Loucy (cell line): Measurements from ENCODE around the gene VWF.

Experiments
- H2AFZ ChIP-seq: fragments of 200-600 bp; sonication (generic); 2 replicates; pipeline ENCODE4 v1.6.0; 2016; ENCODE audit warnings: antibody characterized with exemption, mild to moderate bottlenecking, low read length, moderate library complexity
- H3F3A ChIP-seq: fragments of 200-600 bp; 2 replicates; pipeline ENCODE4 v1.6.0; 2016; ENCODE audit warnings: antibody characterized with exemption, low read depth, mild to moderate bottlenecking
- H3K27me3 ChIP-seq: fragments of 200-600 bp; sonication (generic); 2 replicates; pipeline ENCODE4 v1.6.1; 2014; ENCODE audit warnings: low read length, mild to moderate bottlenecking; ENCODE audit not compliant: insufficient read depth, poor library complexity, severe bottlenecking
- H3K36me3 ChIP-seq: fragments of 200-600 bp; sonication (generic); 2 replicates; pipeline ENCODE4 v1.6.1; 2016; ENCODE audit warnings: low read length; ENCODE audit not compliant: insufficient read depth
- H3K4me1 ChIP-seq: fragments of 200-600 bp; sonication (generic); 2 replicates; pipeline ENCODE4 v1.5.1; 2014; ENCODE audit warnings: low read length, mild to moderate bottlenecking; ENCODE audit not compliant: insufficient read depth, poor library complexity, severe bottlenecking
- H3K4me2 ChIP-seq: fragments of 200-600 bp; sonication (generic); 2 replicates; pipeline ENCODE4 v1.6.0; 2014; ENCODE audit warnings: antibody characterized with exemption, low read length, low read depth, mild to moderate bottlenecking; ENCODE audit not compliant: poor library complexity, severe bottlenecking
- H3K4me3 ChIP-seq: fragments of 200-600 bp; sonication (generic); 2 replicates; pipeline ENCODE4 v1.5.1; 2014; ENCODE audit warnings: low read length, mild to moderate bottlenecking, mixed read lengths; ENCODE audit not compliant: poor library complexity, severe bottlenecking
- H3K79me2 ChIP-seq: fragments of 200-600 bp; sonication (generic); 2 replicates; pipeline ENCODE4 v1.6.1; 2014; ENCODE audit warnings: low read length; ENCODE audit not compliant: insufficient read depth
- H3K9ac ChIP-seq: fragments of 200-600 bp; sonication (generic); 2 replicates; pipeline ENCODE4 v1.6.0; 2014; ENCODE audit warnings: mild to moderate bottlenecking, low read depth, low read length, moderate library complexity; ENCODE audit not compliant: poor library complexity, severe bottlenecking
- H3K9me2 ChIP-seq: fragments of 200-600 bp; sonication (generic); replicated peaks from 2 replicates; pipeline ENCODE4 v1.6.1; 2016; ENCODE audit warnings: low read depth, low read length, mixed read lengths
- H3K9me3 ChIP-seq: fragments of 200-600 bp; sonication (generic); 2 replicates; pipeline ENCODE4 v1.6.1; 2014; ENCODE audit warnings: mild to moderate bottlenecking, antibody characterized with exemption, low read length, low read depth; ENCODE audit not compliant: insufficient read depth
- H4K20me1 ChIP-seq: fragments of 200-600 bp; sonication (generic); 2 replicates; pipeline ENCODE4 v1.6.0; 2014; ENCODE audit warnings: antibody characterized with exemption, low read length, mild to moderate bottlenecking; ENCODE audit not compliant: insufficient read depth, poor library complexity, severe bottlenecking
- CTCF ChIP-seq: fragments of 200-600 bp; sonication (generic); conservative IDR thresholded peaks from 2 replicates; pipeline ENCODE4 v1.5.1; 2014; ENCODE audit warnings: mild to moderate bottlenecking, antibody characterized with exemption, low read length
- EZH2phosphoT487 ChIP-seq: fragments of 200-600 bp; IDR thresholded peaks from 2 replicates; pipeline ENCODE4 v1.6.1; 2018; ENCODE audit warnings: antibody characterized with exemption, mild to moderate bottlenecking, moderate library complexity, borderline replicate concordance

VWF gene

GRCh38 chr12:6033546-6033945 lies 90.9 kb downstream of the VWF start:
- no peaks in the 10 kb centered on the region for H3K36me3 ChIP-seq

GRCh38 chr12:6032726-6033125 lies 91.7 kb downstream of the VWF start:
- H2AFZ ChIP-seq, result no peak overlapping the region
- H3F3A ChIP-seq, result no peaks in the 10 kb centered on the region
- no peaks in the 10 kb centered on the region for H3K9me3 ChIP-seq
- no peaks in the 10 kb centered on the region for H3K36me3 ChIP-seq
- no peak overlapping the region for H3K4me2 ChIP-seq
- no peaks in the 10 kb centered on the region for H3K79me2 ChIP-seq
- H3K4me3 ChIP-seq, result no peak overlapping the region
- no peaks in the 10 kb centered on the region for H4K20me1 ChIP-seq
- no peaks in the 10 kb centered on the region for H3K27me3 ChIP-seq
- H3K9ac ChIP-seq, result no peak overlapping the region
- H3K4me1 ChIP-seq, result no peaks in the 10 kb centered on the region
- H3K9me2 ChIP-seq, result no peaks in the 10 kb centered on the region
- TF ChIP-seq CTCF (no peak), EZH2phosphoT487 (no peak)

More at GRCh38 chr12:6033546-6033945, 90.9 kb downstream of the VWF start:
- Histone ChIP-seq H3K9ac (no peak overlapping the region), H3K4me3 (no peak overlapping the region), H3K4me1 (no peaks in the 10 kb centered on the region), H2AFZ (no peak overlapping the region), H3K27me3 (no peaks in the 10 kb centered on the region), H3F3A (no peaks in the 10 kb centered on the region), H4K20me1 (no peaks in the 10 kb centered on the region), H3K4me2 (no peak overlapping the region), H3K9me2 (no peaks in the 10 kb centered on the region), H3K9me3 (no peaks in the 10 kb centered on the region), H3K79me2 (no peaks in the 10 kb centered on the region)
- TF ChIP-seq EZH2phosphoT487 (no peak), CTCF (no peak)

- Histone ChIP-seq H4K20me1 (no peaks in the 10 kb centered on the region), H3K27me3 (no peaks in the 10 kb centered on the region), H3K4me3 (no peak overlapping the region), H2AFZ (no peak overlapping the region), H3K36me3 (no peaks in the 10 kb centered on the region), H3K4me2 (no peak overlapping the region), H3K4me1 (no peaks in the 10 kb centered on the region), H3F3A (no peaks in the 10 kb centered on the region), H3K79me2 (no peaks in the 10 kb centered on the region), H3K9me3 (no peaks in the 10 kb centered on the region), H3K9ac (no peak overlapping the region), H3K9me2 (no peaks in the 10 kb centered on the region)
- TF ChIP-seq CTCF (no peak), EZH2phosphoT487 (no peak)
Measured at GRCh38 chr12:6031001-6031400, 93.5 kb downstream of the VWF start.
